HG03097 (cell line): ENCODE measurements around the gene REG4.

ENCODE experiments used
- ATAC-seq: cut with Tn5 transposase; IDR thresholded peaks from one replicate; pipeline ENCODE4 v1.9.1; 2021; ENCODE audit not compliant: unreplicated experiment, low FRiP score

The REG4 gene

GRCh38 chr1:119745034-119745433 is 66.2 kb downstream of the REG4 start:
- ATAC-seq: no peak

GRCh38 chr1:119744598-119744942 is 66.7 kb downstream of the REG4 start:
- no peak for ATAC-seq
